NCI-H345 treated with DMSO at 0.1 percent for 48 hours (cell line): Measurements from ENCODE around the gene NINL.

ENCODE experiments used
- DNase-seq: peaks from one replicate; lab custom pipeline; 2025; ENCODE audit not compliant: unreplicated experiment; lab: John Stamatoyannopoulos, UW

Gene NINL

DNA sequence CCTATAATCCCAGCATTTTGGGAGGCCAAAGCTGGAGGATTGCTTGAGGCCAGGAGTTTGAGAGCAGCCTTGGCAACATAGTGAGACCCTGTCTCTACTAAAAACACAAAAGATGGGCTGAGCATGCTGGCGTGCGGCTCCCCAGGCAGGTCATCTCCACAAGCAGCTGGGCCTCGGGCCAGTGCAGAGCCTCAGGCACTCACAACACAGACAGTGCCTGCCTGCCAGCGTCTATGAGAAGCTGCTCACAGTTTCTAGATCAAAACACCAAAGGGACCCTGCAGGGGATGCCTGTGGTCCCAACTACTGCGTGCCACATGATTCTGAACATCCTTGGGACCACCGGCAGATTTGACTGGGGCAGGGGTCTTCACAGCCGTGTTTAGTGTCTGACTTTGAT, 118.5 kb downstream of the NINL start:
- no peak for DNase-seq

DNA sequence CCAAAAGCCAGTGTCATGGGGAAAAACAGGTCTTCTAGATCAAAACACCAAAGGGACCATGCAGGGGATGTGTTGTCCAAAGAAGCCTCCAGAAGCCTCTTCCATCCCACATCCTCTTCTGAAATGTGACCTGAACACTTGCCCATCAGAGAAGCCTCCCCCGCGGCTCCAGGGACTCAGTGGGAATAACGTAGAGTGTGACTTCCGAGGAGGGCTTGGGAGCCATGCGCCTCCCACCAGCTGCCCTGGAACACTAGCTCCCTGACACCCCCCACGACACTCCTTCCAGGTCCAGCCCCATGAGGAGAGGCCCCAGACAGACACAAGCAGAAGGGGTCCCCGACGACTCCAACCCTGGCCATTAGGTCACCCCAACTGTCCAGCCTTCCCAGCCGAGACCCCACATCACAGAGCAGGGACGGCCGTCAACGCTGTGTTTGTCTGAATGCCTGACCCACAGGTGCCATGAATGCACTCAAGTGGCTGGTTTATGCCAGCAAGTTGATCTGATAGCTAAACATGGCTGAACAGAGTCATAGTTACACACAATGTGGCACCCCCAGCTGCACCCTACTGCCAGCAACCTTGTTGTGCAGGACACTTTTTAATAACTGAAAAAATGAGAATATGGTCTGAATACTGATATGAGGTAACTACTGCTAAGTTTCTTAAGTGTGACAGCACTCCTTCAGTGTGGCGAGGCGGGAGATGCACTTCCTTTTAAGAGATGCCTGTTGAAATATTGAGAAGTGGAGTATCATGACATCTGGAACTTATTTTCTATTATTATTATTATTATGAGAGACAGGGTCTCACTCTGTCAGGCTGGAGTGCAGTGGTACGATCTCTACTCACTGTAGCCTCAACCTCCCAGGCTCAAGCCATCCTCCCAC, 119.8 kb downstream of the NINL start:
- no peak for DNase-seq

DNA sequence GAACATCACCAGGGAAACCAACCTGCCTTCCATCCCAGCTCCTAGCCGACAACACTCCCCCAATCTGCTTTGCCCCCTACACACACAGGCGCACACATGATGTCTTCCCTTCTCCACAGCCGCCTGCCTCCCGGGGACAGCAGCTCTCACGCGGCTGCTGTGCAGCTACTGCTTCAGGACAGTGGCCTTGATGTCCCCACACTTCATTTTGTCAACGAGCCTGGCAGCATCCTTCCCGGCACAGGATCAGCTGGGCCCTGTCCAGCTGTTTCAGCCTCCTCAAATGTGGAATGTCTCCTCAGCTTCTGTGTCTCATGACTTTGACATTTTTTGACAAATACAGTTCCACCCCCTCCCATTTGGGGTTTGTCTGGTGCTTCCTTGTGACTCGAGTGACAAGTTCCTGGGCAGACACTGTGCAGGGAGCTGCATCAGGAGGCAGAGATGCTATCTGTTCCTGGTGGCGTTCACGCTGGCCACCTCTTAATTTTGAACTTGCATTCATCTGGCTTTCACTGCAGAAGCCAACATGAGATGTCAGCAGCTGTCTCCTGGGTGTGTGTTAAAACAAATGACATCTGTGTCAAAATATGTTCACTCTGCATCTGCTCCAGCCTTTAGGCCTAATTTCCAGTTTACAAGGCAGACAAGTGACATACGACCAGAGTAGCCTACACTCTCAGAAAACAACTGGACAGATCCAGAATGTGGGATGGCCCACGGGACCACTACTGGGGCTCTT, 120.7 kb downstream of the NINL start:
- no peak for DNase-seq

DNA sequence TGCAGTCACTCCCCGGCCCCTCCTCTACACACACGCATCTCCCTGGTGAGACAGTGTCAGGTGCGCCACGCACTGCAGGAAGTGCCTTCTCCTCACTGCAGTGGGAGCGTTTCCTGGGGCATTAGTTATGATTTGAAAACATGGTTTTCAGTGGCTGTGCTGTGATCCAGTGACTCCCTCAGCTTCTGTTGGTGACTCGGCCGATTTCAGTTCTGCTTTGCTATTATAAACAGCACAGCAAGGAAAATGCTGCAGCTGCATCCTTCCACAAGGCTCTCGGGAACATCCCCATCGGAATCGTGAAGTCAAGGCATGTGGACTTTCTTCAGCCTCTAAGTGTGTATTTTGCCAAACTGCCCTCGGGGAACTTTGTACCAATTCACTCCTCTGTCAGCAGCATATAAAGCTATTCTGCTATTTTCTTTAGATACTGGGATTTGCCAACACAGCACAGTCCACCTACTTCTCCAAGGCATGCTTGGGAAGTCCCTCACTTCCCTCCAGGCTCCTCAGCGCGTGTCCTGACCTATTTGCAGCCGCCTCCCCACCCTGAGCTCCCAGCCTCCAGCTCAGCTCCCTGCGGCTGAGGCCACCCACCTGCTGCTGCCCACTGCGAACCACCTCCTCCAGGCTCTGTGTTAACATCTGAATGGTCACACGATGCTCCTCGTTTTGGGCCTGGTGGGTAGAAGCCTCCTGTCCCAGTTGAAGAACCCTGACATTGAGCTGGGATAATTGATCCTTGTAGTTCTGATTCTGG, 123.4 kb downstream of the NINL start:
- DNase-seq, result no peak

DNA sequence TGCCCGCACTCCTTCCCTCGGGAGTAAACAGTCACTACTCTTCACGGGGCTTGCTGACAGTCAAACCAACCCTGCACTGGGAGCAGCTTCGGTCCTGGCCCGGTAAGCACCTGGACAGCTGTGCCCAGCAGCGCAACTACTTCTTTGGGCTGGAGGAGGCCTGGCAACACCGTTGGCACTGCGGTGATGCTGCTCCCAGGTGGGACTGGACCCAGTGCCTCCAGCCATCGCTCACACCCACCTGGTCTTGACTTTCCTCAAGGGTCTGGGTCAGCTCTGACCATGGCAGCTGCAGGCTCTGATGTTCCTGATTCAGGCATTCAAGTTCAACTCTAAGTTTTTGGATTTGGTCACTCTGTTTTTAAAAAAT, 124.1 kb downstream of the NINL start:
- no peak for DNase-seq

DNA sequence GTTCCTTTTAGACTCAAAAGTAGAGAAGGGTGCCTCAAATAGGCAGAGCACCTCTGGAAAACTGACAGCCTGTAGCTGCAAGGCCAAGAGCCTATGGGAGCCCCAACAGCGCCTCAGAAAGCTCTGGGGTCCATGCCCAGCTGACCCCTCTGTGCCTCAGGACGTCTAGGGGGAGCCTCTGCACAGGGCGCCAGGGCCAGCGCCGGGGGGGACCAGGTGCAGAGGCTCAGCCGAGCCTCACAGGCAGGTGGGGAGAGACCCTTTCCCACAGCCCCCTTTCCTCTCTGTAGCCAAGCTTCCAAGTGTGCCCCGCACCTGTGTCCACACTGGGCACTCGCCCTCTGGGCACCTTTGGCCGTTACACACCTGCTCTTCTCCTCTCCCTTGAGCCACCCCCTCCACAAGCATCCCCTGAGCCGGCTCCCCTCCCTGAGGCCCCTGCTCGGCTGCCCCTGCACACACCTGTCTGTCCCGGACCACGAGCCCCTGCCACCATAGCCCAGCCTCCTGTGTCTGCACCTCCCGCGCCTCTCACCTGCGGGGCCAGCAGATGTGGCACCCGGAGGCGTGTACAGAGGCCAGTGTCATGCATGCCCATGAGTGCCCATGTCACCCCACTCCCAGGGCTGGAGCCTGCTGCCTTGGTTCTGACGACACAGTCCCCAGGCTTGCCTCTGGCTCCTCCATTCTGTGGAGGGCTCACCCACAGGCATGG, 124.6 kb downstream of the NINL start:
- DNase-seq, result no peak

DNA sequence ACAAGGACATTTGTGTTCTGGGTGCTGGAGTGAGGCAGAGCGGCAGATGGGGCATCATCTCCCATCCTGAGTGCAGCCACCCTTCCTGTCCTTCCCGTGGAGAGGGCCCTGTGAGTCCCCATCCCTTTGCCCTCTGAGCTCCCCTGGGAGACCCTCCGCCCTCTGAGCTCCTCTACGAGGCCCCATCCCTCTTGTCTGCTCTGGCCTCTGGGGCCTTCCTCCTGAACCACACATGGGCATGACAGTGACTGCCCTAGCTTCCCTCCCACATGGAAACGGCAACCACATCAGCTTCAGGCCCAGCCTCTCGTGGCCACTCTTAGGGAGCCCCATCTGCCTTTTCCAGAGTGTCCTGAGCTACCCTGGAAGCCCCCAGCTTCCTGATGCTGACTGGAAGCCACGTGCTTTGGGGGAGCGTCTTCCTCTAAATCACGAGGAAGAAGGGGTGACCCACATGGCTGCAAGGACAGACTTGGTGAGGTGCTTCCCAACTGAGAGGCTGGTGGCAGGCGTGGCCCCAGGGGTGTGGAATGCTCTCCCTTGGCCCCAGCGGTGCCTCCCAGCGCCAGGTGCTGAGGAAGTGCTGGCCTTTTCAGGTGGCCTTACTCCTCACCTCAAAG, 125.3 kb downstream of the NINL start:
- no peak for DNase-seq

DNA sequence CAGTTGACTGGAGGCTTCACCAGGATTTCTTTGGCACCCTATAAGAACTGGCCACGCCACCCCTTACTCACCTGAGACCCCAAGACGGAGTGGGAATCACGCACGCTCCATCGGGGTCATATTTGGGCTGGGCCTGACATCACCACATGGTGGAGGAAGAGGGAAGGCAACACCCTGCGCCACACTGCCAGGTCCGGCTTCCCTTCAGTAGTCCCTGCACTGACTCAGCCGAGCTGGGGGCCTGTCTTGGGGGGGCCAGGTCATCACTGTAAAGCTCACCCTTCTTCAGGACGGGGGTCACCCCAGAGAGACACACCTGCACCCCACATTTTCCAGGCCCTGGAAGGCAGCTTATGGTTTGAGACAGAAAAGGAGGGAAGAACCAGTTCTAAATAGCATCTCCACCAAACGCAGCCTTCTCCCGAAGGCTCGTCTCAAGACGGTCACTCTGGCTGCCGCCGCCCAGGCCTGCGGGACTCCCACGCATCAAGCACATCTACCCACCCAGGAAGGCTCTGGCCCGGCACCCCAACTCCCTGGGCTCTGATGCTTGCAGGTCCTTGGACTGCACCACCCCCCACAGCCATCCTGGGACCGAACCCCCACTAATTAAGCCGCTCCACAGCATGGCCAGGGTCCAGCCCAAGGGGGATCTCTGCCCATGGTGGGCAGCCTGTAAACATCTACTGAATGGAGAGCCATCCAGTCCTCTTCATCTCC, 126.1 kb downstream of the NINL start:
- no peak for DNase-seq

DNA sequence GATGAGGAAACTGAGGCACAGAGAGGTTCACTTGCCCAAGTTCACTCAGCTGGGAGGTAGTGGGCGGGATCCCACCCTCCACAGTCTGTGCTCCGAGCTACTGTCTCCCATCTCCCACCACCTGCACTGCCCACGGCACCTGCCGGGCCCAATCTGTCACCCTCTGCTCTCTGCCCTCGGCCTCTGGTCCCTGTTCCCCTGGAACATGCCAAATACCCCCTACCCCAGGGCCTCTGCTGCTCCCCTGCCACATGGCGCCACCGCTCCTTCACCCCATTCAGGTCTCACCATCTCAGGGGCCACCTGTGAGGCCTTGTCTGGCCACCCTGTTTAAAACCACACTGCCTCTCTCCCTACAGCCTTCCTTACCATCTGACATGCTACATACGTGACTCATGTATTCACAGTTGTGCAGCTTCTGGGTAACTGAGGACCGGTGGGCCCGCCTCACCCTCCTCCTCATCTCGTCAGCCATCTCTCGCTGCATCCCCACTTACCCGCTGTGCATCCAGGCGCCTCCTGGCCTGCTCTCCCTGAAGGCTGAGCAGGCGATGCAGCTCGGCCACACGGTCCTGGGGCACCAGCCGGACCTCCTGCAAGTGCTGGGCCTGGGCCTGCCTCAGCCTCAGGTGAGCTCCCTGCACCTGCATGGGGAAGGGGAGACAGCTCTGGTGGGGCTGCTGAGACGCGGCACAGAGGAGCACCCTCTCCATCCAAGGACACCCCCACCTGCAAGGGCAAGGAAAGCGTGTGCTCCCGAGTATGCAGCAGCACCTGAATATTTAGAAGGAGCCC, 127.2 kb downstream of the NINL start:
- DNase-seq, result no peak

DNA sequence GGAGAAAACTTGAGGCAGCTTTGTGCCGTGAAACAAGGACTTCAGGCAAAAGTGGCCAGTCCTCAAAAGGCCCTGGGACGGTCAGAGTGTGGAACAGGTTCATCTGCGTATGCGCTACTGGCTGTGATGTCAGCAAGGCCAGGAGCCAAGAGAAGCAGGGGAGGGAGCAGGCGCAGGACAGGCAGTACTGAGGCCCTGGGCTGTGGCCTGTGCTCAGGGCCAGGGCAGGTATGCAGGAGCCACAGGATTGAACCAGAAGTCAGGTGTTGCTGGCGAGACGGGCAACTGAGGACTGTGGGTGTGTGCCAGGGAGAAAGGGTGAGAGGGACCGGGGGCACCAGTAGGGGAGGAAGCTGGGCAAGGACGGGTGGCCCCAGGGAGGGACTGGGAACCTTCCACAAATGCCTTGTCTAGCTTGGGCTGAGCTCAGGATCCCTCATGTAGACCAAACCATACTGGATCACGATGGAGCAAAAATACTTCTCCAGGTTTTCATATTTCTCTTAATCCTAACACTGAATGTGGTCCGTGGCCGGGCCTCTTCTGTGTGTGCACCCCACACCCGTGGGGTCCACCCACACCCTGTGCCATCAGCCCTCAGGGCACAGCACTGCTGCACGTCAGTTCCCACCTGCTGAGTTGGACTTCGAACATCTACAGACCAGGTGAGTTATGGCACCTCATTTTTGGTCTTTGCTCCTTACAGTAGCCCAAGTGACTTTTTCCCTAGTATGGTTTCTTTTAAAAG, 131.0 kb downstream of the NINL start:
- no peak for DNase-seq

DNA sequence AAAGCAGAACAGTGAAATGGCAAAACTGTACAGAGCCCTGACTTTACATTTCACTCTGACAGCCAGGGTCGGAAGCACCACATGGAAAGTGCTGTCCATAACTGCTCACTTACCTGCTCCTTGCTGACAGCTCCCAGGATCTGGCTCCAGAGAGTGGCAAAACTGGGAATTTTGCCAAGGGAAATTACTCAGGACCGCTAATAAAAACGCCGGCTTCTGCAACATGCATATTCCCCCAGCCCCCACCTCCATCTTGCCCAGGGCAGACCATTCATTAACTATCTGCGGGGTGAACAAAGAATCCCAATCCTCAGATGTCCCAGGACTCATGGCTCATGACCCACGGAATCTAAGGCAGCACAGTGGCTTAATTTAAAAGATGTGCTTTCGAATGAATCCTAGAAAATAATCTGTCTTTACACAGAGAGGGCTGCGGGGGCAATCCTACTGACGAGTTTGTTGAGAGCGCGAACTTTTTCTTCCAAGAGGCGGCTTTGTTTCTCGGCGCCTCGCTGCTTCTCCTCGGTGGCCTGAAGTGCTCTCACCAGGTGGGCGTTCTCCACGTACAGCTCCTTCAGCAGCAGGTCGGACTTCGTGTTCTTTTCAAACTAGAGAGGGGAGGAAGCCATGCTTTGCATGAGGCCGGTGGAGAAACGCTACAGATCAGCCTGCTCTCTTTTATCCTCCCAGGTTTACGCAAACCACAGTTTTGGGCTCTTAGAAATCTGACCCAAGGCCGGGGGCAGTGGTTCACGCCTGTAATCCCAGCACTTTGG, 132.1 kb downstream of the NINL start:
- no peak for DNase-seq

DNA sequence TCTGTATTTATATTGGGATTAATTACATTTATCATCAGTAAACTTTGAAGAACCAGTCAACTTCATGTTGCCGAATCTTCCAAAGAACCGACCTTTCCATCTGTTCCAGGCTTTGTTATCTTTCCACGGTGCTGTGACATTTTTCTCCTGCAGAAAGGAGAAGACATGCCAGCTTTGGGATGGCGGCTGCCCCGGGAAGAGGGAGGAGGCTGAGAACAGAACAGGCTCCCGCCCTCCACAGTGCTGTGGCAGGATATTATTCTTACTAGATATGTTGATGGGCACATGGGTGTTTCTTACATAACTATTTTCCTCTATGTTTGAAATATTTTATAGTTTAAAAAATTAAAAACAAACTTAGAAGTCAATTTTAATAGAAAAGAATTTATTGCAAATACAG, 133.0 kb downstream of the NINL start:
- no peak for DNase-seq

DNA sequence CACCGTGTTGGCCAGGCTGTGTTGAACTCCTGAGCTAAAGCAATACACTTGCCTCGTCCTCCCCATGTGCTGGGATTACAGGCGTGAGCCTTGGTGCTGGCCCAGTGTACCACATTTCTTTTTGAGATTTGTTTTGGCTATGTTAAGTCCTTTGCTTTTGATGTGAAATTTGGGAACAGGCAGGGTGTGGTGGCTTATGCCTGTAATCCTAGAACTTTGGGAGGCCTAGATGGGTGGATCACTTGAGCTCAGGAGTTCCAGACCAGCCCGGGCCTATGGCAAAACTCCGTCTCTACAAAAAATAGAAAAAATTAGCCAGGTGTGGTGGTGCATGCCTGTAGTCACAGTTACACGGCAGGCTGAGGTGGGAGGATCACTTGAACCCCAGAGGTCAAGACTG, 137.7 kb downstream of the NINL start:
- DNase-seq, result no peak

DNA sequence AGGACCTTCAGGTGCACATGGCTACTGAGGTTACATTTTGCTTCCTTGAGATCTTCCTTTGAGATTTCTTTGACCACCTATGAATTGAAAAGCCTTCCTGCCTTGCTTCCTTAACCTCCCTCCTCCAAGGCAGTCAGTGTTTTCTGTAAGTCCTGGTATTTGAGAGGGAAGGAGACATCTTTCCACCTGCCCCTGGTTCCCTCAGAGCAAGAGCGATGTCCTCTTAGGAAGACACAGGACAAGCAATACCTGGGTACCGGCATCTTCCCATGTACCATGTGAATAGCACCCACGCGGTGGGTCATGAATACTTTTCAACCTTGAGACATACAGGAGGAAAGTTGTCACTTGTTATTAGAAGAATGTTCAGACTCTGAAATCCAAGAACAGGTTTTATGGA, 140.8 kb downstream of the NINL start:
- DNase-seq, result no peak

DNA sequence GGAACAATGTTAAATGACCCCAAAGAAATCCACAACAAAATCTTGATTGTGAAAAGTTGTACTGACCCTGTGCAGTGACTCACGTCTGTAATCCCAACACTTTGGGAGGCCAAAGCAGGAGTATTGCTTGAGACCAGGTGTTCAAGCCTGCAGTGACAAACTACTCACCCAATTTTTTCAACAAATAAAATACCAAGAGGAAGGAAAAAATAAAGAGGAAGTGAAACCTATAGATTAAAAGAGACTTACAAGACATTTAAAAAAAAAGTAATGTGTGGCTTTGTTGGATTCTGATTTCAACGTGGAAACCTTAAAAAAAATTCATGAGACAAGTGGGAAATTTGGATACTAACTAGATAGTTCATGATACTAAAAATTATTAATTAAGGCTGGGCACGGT, 146.0 kb downstream of the NINL start:
- no peak for DNase-seq

DNA sequence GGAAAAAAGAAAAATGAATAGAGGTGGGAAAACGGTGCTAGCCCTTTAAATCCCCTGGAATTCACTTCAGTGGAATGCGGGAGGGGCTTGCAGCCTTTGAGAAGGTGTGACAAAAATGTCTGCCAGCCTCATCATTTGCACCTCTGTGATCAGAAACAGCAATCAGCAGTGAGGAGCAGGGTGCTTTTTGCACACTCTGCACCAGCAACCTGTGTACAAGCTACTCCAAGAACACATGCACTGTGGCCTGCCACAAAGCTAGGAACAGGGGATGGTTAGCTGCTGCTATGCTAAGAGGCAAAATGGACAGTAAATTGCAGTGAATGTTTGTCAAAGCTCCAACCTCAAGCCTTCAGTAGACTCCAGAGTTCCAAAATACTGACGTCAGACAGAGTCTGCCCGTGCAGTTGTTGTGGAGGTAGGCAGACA, 148.2 kb downstream of the NINL start:
- no peak for DNase-seq

DNA sequence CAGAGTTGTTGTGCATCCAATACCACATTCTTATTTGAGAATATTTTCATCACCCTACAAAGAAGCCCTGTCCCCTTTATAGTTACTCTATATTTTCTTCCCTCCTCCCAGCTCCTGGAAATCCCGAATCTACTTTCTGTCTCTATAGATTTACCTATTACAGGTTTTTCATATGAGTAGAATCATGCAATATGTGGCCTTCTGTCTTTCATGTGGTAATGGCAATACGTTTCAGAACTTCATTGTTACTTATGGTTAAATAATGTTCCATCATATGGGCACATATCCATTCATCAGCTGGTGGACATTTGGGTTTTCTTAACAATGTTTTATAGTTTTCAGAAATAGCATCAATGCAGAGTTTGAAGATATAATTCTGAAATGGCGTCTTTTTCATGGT, 160.8 kb downstream of the NINL start:
- DNase-seq, result no peak

DNA sequence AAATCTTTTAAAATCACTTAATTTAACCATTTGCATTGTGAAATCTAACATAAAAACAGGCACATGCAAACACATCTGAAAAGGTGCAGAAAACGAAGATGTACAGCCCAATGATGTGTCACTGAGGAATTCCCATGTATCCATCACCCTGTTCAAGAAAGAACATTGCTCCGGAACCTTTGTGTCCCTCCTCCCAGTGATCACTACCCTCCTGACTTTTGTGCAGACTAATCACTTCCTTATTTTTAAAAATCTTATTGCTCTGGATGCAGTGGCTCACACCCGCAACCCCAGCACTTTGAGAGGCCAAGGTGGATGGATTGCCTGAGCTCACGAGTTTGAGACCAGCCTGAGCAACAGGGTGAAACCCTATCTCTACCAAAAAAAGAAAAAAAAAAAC, 163.3 kb downstream of the NINL start:
- no peak for DNase-seq
